ENCODE data around the gene DENND1C.
A peak's percentile ranks its signal among the peaks of the same experiment; 100 is the strongest.

Gene DENND1C

DNA sequence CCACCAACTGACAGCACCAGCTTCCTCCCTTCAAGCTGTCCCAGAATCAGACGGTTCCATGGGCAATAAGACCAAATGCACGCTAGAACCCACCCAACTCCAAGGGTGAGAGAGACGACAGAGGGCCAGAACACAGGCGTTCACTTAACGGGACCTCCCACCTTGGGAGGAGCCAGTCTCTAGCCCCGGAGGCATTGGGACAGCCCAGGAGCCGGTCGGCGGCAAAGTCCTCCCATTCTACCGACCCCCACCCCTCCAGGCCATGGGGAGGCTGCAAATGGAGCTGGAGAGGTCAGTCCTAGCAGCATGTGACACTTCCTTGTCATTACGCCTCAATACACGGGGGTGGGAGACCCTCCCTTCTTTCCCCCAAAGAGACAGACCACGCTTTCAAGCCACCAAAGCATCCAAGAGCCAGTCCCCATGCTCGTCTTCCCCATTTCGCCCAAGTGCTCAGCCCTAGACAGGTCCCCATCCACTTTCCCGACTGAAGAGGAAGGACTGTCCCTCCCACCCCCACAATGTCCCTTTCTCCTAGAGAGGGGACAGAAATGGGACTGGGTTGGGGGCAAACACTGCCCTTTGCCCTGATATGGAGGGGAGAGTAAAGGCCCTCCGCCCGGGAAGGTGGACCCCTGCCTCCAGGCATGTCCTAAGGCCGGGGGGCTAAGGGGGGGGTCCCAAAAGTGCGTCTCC, 57.9 kb downstream of the DENND1C start:
- DNase-seq: peak; percentile 40

DNA sequence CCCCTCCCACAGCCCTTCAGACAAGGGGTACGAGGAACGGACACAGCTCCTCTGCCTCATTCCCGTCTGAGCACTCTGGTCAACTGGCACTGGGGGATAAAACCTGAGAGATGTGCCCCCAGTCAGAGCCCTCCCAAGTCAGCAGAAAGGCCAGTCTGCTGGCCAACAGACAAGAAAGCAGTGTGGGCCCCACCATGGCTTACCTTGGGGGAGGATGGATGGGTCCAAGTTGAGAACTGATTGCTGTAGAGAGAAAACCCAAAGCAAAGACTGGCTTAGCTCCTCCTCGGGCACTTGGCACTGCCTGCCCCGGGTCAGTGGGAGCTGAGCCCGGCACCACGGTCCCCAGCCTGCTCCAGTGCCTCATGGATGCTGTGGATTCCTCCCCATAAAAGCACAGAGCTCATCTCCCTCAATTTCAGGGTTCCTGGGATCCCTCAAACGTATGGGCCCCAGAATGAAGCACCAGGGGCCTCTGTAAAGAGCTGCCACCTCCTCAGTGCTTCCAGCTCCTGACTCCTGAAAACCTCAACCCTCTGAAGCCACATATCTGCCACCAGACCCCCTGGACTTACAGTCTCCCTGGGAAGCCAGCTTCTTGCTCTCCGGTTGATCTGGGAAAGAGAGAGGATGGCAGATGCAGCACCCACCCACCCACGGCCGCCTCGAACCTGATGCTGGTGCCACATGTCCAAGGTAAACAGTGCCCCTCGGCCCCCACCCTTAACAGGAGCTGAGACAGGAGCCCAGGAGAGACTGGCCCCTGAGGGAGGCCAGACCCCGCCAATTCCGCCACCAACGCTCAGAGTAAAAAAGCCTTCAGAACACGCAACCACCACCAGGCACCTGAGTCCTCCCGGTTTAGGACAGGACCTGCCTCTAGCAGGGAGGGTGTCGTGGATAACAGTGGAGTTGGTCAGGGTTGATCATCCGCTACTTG, 60.2 kb downstream of the DENND1C start:
- no peak for DNase-seq

DNA sequence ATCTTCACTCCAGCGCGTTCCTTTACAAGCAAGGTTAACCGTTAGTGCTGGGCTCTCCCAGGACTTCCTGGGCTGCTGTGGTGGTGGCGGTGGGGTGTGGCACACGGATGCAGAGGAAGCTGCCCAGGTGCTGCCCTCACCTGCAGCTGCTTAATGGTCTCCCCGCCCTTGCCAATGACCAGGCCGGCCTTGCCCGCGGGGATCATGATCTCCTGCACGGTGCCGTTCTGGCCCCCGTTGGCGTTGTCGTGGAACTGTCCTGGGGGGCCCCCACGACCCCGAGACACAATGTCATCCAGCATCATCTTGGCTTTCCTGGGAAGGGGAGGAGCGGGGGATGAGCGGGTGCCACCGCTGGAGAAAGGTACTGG, 63.0 kb downstream of the DENND1C start:
- no peak for DNase-seq

GRCh38 chr19:6417713-6418561, 63.6 kb downstream of the DENND1C start:
- no peak for DNase-seq

Measured in fibroblast of skin of abdomen (primary cell).